Ascending aorta (tissue), 2 donors: ENCODE results near the gene PANK3. TPM values are rescaled to one million over a fixed set of nuclear protein-coding genes. Genes with fewer than 3 reads are reported as not detected.

Source experiments
- DNase-seq, 2 donors: peaks; one replicate each; pipeline ENCODE4 v3.0.0-alpha.2; 2019; ENCODE audit warnings: low spot score in 2 of 2
- H3K27ac ChIP-seq, 2 donors: fragments of 200-600 bp; sonication (generic); one replicate each; pipeline ENCODE4 v1.5.1; 2016 to 2017; ENCODE audit warnings: mild to moderate bottlenecking in 1 of 2
- H3K27me3 ChIP-seq: fragments of 200-600 bp; sonication (generic); one replicate; pipeline ENCODE4 v1.5.1; 2017
- H3K36me3 ChIP-seq, 2 donors: fragments of 200-600 bp; sonication (generic); one replicate each; pipeline ENCODE4 v1.5.1; 2016
- H3K4me1 ChIP-seq, 2 donors: fragments of 200-600 bp; sonication (generic); one replicate each; pipeline ENCODE4 v1.5.1; 2016 to 2017; ENCODE audit warnings: mild to moderate bottlenecking in 1 of 2
- H3K4me3 ChIP-seq, 2 donors: fragments of 200-600 bp; sonication (generic); one replicate each; pipeline ENCODE4 v1.5.1; 2016 to 2017; ENCODE audit warnings: mild to moderate bottlenecking in 1 of 2
- H3K9me3 ChIP-seq, 2 donors: fragments of 200-600 bp; sonication (generic); one replicate each; pipeline ENCODE4 v1.5.1; 2016
- CTCF ChIP-seq, 3 experiments: fragments of 200-600 bp in 2 of 3; fragments of 450-650 bp in 1 of 3; sonication (generic) in 2 of 3; IDR thresholded peaks; one replicate each; pipeline ENCODE4 v1.5.1; 2016 to 2019; ENCODE audit warnings: antibody characterized with exemption in 3 of 3, mild to moderate bottlenecking in 1 of 3, moderate library complexity in 1 of 3
- intact Hi-C: fragments of 100-400 bp; cut with DNase I; formaldehyde crosslinking; loops from one replicate; pipeline ENCODE4 v1.15.1; 2023
- total RNA-seq: library from RNA; depleted of rRNA; stranded (reverse); fragments of >200 nt; gene quantifications from one replicate; pipeline ENCODE4 v1.1.0, GENCODE V29; 2016

PANK3 gene
- total RNA-seq, 1 donor from 2014 or later, result 20.9 TPM

GRCh38 chr5:168608386-168608785 lies 29.2 kb upstream of the PANK3 start:
- intact Hi-C loops, result no loop called here
- Histone ChIP-seq H3K4me1 (no peaks in the 10 kb centered on the region), H3K4me3 (no peak overlapping the region), H3K36me3 (no peaks in the 10 kb centered on the region), H3K27me3 (no peaks in the 10 kb centered on the region), H3K27ac (no peak overlapping the region), H3K9me3 (no peaks in the 10 kb centered on the region)
- DNase-seq, result no peak
- TF ChIP-seq CTCF (IDR thresholded peaks at IDR 0.05), result no peak

GRCh38 chr5:168607946-168608345 lies 28.8 kb upstream of the PANK3 start:
- Histone ChIP-seq H3K27ac (no peak overlapping the region), H3K4me1 (no peaks in the 10 kb centered on the region)
- TF ChIP-seq CTCF (IDR thresholded peaks at IDR 0.05), result no peak

GRCh38 chr5:168606562-168606961 lies 27.4 kb upstream of the PANK3 start:
- Histone ChIP-seq H3K27ac (no peak overlapping the region), H3K36me3 (no peaks in the 10 kb centered on the region), H3K27me3 (no peaks in the 10 kb centered on the region), H3K9me3 (no peaks in the 10 kb centered on the region), H3K4me1 (no peaks in the 10 kb centered on the region), H3K4me3 (no peak overlapping the region)
- DNase-seq, result no peak
- no peak for TF ChIP-seq CTCF (IDR thresholded peaks at IDR 0.05)
- intact Hi-C loops, result no loop called here

More at GRCh38 chr5:168607946-168608345, 28.8 kb upstream of the PANK3 start:
- H3K27me3 ChIP-seq, result no peaks in the 10 kb centered on the region
- intact Hi-C loops, result no loop called here
- H3K9me3 ChIP-seq, result no peaks in the 10 kb centered on the region
- no peaks in the 10 kb centered on the region for H3K36me3 ChIP-seq
- DNase-seq, result no peak
- H3K4me3 ChIP-seq, result no peak overlapping the region

- H3K9me3 ChIP-seq, result no peaks in the 10 kb centered on the region
- intact Hi-C loops, result no loop called here
- no peaks in the 10 kb centered on the region for H3K27me3 ChIP-seq
- no peak for DNase-seq
- no peaks in the 10 kb centered on the region for H3K36me3 ChIP-seq
- H3K27ac ChIP-seq, result no peak overlapping the region
- no peaks in the 10 kb centered on the region for H3K4me1 ChIP-seq
- H3K4me3 ChIP-seq, result no peak overlapping the region
- no peak for TF ChIP-seq CTCF (IDR thresholded peaks at IDR 0.05)
Observed at GRCh38 chr5:168604436-168604835, 25.3 kb upstream of the PANK3 start.

- H3K27me3 ChIP-seq, result no peaks in the 10 kb centered on the region
- no peaks in the 10 kb centered on the region for H3K9me3 ChIP-seq
- no peaks in the 10 kb centered on the region for H3K36me3 ChIP-seq
- H3K4me3 ChIP-seq, result no peak overlapping the region
- H3K4me1 ChIP-seq, result no peaks in the 10 kb centered on the region
- H3K27ac ChIP-seq, result no peak overlapping the region
- intact Hi-C loops, result no loop called here
- no peak for TF ChIP-seq CTCF (IDR thresholded peaks at IDR 0.05)
- DNase-seq, result no peak
Observed at GRCh38 chr5:168603746-168604145, 24.6 kb upstream of the PANK3 start.

- no peak for TF ChIP-seq CTCF (IDR thresholded peaks at IDR 0.05)
- no peak for DNase-seq
- no peaks in the 10 kb centered on the region for H3K9me3 ChIP-seq
- no peak overlapping the region for H3K4me3 ChIP-seq
- no peak overlapping the region for H3K27ac ChIP-seq
- no peaks in the 10 kb centered on the region for H3K4me1 ChIP-seq
- H3K27me3 ChIP-seq, result no peaks in the 10 kb centered on the region
- intact Hi-C loops, result no loop called here
- no peaks in the 10 kb centered on the region for H3K36me3 ChIP-seq
Observed at GRCh38 chr5:168602517-168602916, 23.3 kb upstream of the PANK3 start.
